ENCODE results near the gene PEPD. TPM values are rescaled to one million over a fixed set of nuclear protein-coding genes. Genes with fewer than 3 reads are reported as not detected.

PEPD gene
- total and polyA plus RNA-seq, 2 of the 4 experiments (the other 2 are of a cell fraction): 36.7 to 88.4 TPM

- Histone ChIP-seq H3K27me3 (ENCODE audit: control insufficient read depth, insufficient read depth, low read length) (peaks cover 45% of the 10 kb centered on the region), H3K4me2 (ENCODE audit: low read depth, low read length) (no peak overlapping the region), H4K91ac (ENCODE audit: insufficient read depth, low read depth, low read length) (no peak overlapping the region), H3K9me3 (ENCODE audit: control insufficient read depth, insufficient read depth, low read length) (no peaks in the 10 kb centered on the region), H2AFZ (replicated peaks; ENCODE audit: low read length, poor library complexity) (no peak overlapping the region), H4K8ac (ENCODE audit: low read depth in 2 of 2, low read length in 2 of 2) (no peak overlapping the region), H4K5ac (ENCODE audit: low read depth, low read length) (no peak overlapping the region), H3K56ac (ENCODE audit: extremely low read depth, insufficient read depth, low read length) (no peak overlapping the region), H2AK9ac (replicated peaks; ENCODE audit: low read depth, low read length, poor library complexity) (no peak overlapping the region), H4K20me1 (ENCODE audit: insufficient read depth, low read length) (no peaks in the 10 kb centered on the region), H3K4me1 (ENCODE audit: control insufficient read depth, insufficient read depth, low read length) (no peaks in the 10 kb centered on the region), H3K18ac (ENCODE audit: low read depth, low read length) (no peak overlapping the region), H3K14ac (replicated peaks; ENCODE audit: low read depth, low read length) (no peak overlapping the region), H3K23ac (ENCODE audit: low read depth, low read length) (no peak overlapping the region), H3K9ac (ENCODE audit: low read depth, low read length) (no peak overlapping the region), H2BK20ac (ENCODE audit: low read depth, low read length) (no peak overlapping the region), H3K9me1 (ENCODE audit: insufficient read depth, low read length) (no peaks in the 10 kb centered on the region), H3K4ac (ENCODE audit: low read depth, low read length) (no peak overlapping the region), H3K79me1 (ENCODE audit: low read depth in 1 of 2, low read length in 2 of 2) (no peaks in the 10 kb centered on the region), H2AK5ac (ENCODE audit: low read depth, low read length) (no peak overlapping the region), H2BK15ac (ENCODE audit: low read depth, low read length) (no peak overlapping the region), H2BK5ac (ENCODE audit: low read depth, low read length, poor library complexity, severe bottlenecking) (no peak overlapping the region), H3K36me3 (ENCODE audit: control insufficient read depth, insufficient read depth, low read length) (no peaks in the 10 kb centered on the region), H3K27ac (ENCODE audit: insufficient read depth, low read length) (no peak overlapping the region), H3K4me3 (ENCODE audit: insufficient read depth, low read depth, low read length) (no peak overlapping the region), H2BK120ac (ENCODE audit: low read depth, low read length) (no peak overlapping the region)
- intact Hi-C loops (cut with micrococcal nuclease) (no loop called here), dilution Hi-C loops (cut with HindIII; ENCODE audit: low sequenced_read_pairs, unreplicated experiment) (no loop called here), in situ Hi-C loops (cut with MboI; ENCODE audit: low sequenced_read_pairs) (no loop called here)
- ChIA-PET POLR2A (ENCODE audit: unreplicated experiment) (no interaction called here), CTCF (no interaction called here)
- WGBS, 2 experiments (ENCODE audit: extremely low coverage in 2 of 2, insufficient read length in 1 of 2): 71% methylated on average over 3 of the region's 7 CpGs; no CpG with 5 or more reads in 1 of the 2 experiments
- no TSS peak for BruUV-seq (replicated peaks)
- DNase-seq: no peak
- no peak for TF ChIP-seq POLR2A (IDR thresholded peaks at IDR 0.05; ENCODE audit: low read depth, low read length)
- TF ChIP-seq ELK1 (IDR thresholded peaks at IDR 0.05; ENCODE audit: borderline replicate concordance, low read depth, low read length): no peak
- no peak for TF ChIP-seq MAZ (IDR thresholded peaks at IDR 0.05; ENCODE audit: borderline replicate concordance, low read depth, low read length)
- TF ChIP-seq CTCF (conservative IDR thresholded peaks at IDR 0.05; ENCODE audit: low read depth, low read length): no peak
- no peak for TF ChIP-seq MAFK (IDR thresholded peaks at IDR 0.05; ENCODE audit: low read depth, low read length)
- ATAC-seq (ENCODE audit: low read depth): no peak
Observed at GRCh38 chr19:33365691-33366090, 155.9 kb downstream of the PEPD start.
